ENCODE results near the gene TSPAN32.
A peak's percentile ranks its signal among the peaks of the same experiment; 100 is the strongest.

TSPAN32 gene

DNA sequence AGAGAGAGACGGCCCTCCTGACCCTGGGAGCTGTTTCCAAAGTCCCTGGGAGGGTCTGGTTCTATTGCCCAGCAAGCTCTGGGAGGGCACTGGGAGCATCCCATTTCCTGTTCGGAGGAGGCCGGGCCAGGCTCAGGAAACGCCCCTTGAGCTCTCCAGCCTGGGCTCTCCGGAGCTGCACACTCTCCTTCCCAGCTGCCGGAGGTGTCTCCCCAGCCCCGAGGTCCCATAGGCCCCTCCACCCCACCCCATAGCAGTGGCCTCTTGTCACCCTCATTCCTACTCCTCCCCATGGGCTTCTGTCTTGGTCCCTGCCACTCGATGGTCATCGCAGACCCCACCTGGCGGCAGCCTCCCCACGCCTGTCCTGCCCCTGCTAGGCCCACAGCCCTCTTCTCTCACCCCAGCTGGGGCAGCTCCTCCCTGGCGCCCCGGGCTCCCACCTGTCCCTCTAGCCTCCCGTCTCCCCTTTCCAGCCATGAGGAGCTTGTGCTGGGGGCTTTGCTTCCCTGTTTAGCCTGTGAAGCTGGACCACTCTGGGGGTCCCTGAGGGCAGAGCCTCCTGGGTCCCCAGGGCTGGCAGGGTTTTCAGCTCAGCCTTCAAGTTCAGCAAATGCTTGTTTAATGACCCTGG, 2.8 kb downstream of the TSPAN32 start:
- peak; percentile 43 for DNase-seq

DNA sequence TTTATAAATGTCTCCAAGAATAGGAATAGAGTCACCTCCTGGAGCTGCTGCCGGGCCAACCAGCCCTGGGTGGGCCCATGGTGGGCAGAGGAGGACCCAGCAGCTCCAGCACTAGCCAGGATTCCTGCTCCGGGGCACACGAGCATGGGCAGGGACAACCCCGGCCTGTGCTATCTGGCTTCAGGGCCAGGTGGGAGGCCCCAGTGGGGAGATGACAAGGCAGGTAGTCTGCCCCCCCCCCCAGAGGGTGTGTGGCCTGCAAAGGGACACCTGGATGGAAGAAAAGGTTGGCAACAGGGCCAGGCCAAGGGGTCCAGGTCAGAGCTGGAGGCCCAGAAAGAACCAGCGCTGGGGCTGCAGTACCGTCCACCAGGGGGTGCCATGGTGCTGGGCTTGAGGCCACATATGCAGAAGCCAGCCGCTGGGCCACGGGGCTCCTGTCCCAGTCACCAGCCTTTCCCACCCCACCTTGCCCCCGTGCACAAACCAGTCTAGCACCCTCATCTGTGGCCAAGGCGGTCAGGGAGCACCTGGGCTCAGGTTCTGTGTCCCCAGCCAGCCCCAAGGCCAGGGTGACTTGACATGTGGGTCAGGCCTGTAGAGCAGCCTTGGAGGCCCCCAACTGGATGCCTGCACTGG, 3.4 kb downstream of the TSPAN32 start:
- DNase-seq = peak; percentile 86

DNA sequence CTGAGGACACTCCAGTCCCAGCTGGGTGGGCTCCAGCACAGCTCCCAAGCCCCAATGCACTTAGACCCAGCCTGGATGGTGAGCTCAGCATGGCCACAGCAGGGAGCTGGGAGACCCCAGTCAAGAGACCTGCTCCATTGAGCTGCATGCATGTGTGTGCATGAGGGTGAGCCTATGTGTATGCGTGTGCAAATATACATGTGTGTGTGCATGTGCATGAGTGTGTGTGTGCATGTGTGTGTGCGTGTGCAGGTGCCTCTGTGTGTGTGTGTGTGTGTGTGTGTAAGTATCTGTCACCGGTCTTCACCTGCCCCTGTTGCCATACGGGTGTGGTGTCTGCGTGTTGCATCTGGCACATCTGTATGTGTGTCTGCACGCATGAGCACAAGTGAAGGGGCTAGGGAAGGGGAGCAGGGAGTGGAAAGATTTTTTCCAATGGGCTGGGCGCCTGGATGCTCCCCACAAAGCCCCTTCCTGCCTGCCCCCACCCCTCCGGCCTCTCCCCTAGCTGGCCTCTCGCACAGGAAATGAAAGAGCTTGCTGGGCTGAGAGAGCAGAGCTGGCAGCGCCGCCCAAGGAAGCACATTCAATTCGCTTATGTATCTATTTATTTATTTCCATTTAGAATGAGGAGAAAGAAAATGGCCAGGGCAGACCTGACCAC, 4.1 kb downstream of the TSPAN32 start:
- peak; percentile 95 for DNase-seq

DNA sequence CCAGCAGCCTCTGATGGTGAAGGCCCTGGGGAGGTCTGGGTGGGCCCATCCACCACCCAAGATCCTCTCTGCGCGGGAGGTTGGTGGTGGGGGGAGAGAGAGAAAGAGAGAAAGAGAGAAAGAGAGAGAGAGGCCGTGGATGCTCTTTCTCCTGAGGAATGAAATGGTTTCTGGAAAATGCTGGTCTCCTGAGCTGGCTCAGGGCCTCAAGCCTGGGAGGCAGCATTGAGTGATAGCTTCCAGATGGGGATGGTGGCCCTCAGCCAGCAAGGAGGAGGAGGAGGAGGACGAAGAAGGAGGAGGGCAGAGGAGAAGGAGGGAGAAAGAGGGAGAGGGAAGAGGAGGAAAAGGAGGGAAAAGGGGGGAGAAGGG, 4.6 kb downstream of the TSPAN32 start:
- peak; percentile 95 for DNase-seq

DNA sequence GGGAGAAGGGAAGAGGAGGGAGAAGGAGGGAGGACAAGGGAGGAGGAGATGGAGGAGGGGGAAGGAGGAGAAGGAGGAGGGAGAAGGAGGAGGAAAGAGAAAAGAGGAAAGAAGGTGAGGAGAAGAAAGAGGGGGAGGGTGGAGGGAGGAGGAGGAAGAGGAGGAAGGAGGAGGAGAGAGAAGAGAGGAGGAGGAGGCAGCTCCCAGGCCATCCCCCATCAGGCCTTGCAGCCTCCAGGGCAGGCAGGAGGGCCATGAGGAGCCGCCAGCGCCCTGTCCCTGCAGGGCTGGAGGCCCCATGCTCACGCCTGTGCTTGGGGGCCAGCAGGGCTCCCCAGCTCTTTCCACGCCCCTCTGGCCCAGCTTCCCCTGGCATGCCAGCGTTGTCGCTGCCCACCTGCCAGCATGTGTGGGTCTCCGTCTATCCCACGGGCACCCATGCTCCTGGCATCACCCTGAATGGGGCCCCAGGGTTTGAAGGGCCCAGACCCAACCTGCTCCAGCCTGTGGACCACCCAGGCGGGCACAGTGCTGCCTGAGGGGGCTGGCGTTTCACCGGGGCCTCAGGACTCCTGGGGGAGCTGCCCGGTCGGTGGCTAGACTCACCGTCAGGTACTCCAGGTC, 5.2 kb downstream of the TSPAN32 start:
- no peak for DNase-seq

DNA sequence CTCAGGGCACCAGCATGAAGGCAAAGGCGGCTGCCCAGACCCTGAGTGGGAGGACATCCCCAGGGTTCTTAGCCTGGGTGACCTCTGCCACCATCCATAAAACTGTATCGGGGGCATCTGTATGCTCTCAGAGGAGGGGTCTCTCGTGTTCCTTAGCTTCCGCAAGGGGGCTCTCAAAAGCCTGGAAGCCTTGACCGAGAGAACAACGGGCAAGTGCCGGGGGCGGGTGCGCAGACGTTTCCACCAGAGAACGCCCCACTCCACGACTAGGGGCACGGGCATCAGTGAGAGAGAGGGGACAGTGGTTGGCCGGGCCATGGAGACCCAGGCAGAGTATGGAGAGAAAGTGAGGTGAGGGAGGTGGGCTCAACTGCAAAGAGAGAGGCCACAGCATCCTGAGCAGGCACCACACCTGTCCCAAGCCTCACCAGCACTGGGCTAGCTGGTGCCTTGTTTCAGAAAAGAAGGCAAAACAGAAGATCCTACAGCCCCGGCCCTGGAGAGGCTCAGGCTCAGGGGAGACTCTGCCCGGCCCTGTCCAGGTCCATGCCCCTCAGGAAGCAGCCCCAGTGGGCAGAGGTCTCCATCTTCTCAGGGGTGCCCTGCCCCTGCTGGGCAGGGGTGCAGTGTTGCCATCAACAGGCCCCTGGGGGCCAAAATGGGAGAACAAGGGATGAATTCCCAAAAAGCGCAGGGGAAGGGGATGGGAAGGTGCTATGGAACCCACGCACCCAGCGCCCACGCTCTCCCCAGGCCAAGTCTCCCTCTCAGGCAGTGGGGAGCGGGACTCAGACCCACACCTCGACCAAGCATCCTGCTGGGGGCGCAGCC, 5.9 kb downstream of the TSPAN32 start:
- peak; percentile 36 for DNase-seq

DNA sequence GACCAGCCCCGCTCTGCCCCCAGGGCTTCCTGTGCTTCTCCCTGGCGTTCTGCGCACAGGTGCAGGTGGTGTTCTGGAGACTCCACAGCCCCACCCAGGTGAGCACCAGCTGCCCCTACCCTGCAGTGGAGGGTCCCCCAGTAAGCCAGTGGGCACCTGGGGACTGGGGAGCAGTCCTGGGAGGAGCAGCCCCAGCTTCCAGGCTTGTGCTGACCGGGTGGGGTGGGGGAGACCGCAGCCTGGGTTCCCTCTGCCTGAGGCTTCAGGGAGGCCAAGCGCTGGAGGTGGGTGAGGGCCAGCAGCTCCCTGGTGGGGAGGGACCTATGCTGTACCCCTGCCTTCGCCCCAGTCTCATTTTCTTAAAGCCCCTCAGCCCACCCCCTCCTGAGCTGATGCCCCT, 6.9 kb downstream of the TSPAN32 start:
- peak; percentile 10 for DNase-seq

DNA sequence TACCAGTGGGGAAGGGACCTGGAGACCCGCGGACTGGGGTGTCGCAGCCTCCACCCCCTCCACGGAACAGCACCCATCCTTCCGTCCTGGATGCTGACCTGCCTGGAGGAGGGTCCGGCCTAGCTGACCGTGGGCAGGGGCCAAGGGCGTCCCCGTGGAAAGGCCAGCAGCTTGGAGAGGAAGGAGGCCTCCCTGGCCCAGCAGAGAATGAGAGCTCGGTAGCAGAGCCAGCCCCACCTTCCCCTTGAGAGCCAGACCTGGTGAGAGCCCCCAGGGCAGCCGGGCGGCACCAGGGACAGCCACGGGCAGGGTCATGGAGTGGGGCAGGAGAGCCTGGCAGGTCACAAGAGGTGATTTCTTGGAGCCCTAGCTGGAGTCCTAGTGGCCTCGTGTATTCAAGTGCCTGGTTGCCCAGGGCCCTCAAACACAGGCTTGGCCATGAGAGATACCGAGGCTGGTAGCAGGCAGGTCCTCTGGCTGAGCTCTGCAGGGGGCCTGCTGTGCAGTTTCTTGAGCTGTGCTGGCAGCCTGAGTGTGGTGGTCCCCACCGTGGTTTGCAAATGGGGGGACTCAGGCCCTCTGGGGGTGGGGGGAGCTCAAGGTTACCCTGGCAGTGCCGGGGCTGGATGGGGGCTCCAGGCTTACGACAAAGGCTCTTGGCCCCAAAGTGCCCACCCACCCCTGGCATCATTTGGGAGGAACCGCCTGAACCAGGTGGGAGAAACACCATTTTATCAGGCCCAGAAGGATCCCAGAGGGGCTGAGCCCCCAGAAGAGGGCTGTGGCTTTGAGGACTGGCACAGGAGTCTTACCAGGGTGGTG, 7.6 kb downstream of the TSPAN32 start:
- DNase-seq = peak; percentile 34

DNA sequence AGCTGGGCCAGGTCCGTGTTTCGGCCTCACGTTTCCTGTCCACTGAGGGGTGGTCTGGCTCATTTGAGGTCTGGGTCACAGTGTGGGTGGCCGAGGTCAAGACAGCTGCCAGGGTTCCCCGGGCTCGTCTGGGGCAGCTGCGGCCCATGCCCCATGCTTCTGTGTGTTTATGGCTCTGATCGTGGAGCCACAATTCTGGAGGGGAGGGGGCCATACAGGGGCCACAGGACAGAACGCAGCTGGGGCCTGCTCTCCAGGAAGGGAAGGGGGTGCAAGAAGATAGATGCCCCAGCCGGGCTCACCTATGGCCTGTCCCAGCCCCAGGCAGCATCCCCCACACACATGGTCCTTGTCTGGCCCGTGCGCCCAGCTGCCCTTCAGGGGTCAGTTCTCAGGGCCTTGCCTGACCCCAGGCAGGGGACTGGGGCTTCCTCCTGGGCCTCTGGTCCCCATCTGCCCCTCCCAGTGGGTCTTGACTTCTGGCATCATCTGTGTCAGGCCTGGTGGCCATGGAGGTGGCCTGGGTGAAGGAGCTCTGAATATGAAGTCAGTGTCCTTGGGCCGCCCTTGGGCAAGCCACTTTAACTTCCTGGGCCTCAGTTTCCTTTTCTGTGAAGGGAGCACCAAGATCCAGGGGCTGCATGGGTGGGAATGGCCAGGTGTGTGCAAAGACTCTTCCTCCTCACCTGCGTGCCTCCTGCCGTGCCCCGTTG, 8.4 kb downstream of the TSPAN32 start:
- peak; percentile 29 for DNase-seq

DNA sequence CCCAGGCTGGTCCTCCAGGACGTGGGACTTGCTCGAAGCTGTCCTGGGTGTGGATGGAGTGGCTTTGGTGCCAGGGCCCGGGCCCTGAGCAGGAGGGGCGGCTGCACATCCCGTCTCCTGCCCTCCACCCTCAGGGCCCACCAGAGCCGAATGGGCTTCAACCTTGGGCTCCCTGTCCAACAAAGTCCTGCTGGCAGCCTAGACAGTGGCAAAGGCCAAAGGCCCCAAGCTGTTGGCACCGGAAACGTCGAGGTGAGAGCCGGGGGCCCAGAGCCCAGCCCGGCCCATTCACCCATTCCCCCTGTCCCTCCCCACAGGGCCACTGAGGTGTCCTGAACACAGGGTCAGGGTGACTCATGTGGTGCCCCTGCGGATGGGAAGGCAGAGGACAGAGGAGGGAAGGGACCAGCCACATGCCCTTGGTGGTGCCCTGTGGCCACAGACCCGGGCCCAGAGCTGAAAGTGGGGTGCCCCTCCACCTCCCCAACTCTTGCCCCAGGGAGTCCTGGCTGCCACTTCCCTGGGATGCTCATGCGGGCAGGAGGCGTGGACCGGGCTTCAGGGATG, 9.1 kb downstream of the TSPAN32 start:
- DNase-seq = peak; percentile 26

DNA sequence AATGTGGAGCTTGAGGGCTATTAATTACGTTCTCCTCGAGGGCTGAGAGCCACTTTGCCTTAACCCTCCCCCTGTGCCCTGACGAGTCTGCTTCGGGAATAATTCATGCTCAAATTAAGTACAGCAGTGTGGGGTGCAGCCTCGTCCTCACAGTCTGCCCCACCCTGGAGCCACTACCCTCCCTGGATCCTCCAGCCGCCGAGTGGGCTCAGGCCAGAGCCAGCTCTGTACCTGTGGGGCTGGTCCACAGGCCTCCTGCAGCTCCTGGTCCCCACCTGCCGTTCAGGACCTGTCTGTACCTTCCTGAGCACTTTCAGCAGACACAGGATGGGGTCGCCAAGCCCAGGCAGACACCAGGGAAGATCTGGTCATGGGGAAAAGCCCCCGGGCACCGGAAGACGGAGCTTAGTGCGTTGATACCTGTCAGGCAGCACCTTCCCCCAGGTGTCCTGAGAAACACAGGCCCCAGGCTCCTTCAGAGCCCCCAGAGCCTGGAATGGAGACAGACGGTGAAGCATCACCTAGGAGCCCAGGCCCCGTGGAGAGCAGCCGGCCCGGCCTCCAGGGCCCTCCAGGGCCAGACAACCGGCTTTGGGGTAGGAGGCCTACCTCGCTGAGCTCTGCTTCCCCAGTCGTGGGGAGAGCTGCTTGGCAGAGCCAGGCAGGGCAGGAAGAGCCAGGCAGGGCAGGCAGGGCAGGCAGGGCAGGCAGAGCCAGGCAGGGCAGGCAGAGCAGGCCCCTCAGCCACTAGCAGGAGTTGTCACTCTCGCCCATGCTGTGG, 9.7 kb downstream of the TSPAN32 start:
- peak; percentile 28 for DNase-seq

DNA sequence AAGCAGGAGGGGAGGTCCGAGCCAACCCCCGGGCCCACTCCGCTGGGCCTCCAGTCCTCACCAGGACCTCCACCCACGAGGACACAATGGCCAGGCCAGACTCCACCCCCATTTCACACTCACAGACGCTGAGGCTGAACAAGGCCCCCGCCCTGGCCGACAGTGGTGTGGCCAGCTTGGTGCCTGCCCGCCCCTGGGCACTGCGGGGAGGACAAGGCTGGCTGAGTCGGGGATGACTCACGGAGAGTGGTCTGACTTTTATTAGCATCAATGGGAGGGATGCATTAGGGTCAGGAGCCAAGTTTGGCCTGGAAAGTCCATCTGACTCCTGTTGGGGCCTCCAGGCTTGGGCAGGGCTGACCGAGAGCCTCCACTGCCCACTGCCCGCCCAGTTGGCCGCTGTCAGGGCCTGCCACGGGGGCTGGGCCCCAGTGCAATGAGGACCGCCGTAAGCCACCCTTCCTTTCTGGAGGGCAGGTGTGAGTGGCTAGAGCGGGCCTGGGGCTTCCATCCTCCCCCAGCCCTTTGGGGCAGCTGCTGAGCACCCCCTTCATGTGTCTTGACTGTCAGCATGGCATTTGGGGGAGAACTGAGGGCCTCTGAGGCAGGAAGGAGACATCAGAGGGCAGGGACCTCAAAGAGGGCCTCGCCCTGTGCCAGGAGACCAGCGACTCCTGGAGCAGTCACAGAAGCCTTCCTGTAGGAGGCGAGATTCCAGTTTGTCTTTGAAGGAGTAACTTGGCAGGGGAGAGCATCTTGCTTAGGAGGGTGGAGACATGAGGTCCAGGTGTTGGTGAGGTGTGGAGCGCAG, 10.6 kb downstream of the TSPAN32 start:
- DNase-seq = peak; percentile 82

DNA sequence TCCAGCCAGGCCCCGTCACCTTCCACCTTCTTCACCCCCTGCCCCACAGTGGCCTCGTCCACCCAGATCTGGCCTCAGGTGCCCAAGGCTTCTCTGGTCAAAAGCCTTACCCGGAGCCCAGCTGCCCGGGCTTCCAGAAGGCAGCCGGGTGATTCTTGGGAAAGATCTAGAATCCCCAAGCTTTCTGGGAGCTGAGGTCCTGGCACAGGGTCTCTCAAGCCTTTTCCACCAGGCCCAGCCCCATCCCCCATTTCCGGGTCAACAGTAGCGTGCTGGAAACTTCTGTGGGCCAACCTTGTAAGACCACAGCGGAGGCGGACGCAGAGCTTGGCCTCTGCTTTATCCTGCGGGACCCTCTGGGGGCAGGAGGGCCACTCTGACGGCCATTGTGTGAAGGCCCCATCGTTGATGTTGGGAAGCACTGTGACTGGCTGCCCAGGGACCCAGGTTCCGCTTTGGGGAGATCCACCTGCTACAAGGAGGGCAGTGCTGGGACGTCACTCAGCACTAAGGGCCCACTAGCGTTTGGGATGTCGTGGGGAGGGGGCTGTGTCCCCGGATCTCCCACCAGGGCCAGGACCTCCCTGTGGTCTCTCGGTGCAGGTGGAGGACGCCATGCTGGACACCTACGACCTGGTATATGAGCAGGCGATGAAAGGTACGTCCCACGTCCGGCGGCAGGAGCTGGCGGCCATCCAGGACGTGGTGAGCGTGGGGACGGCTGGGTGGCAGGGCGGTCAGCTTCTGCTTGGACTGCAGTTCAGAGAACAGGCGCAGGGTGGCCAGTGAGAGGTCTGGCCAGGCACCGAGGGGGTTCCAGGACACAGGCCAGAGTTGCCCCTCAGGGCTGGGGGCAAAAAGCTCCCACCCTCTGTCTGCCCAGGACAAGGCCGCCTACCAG, 11.5 kb downstream of the TSPAN32 start:
- peak; percentile 32 for DNase-seq

DNA sequence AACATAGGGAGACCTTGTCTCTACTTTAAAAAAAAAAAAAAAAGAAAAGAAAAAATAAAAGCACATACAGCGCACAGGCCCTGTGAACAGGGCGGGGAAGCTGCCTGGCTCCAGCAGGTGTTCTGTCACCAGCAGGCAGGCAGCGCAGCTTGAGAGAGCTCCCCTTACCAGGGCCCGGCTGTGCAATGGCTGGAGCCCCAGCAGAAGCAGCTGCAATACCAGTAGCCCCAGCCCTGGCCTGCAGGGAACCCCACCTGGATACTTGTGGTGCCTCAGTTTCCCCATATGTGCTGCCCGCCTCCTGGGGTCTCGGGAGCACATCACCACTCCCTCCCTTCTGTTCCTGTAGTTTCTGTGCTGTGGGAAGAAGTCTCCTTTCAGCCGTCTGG, 12.3 kb downstream of the TSPAN32 start:
- peak; percentile 41 for DNase-seq

DNA sequence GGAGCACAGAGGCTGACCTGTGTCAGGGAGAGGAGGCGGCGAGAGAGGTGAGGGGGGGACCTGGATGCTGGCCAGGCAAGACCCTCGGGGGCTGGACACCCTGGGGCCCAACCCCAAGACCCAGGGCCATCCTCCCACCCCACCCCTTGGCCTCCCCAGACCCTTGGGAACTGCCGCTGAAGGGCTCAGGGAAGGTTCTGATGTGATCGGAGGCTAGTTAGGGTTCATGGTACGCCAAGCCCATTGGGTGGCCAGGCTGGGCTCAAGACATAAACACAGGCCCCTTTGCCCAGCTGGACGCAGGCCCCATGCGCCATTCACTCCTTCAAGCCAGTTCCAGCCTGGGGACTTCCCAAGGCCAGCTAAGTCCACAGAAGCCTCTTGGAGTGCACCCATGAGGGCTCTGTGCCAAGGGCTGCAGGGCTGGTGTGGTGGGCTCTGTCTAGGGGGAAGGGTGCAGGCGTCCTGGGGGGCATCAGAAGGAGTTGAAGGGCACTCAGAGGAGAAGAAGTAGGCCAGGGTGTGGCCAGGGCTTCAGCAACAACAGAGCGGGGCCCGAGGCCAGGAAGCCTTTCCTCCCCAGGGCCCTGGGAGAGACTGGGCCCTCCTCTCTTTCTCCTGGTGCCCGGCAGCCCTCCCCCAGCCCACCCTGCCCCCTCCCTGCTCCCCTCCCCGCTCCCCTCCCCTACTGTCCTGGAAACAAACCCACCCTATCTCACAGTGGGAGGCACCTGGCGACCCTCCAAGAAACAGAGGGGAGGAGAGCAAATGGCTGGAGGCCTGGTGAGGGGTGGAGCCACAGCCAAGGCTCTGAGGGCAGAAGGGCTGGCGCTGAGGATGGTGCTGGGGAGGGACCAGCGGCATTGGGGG, 12.9 kb downstream of the TSPAN32 start:
- peak; percentile 94 for DNase-seq

DNA sequence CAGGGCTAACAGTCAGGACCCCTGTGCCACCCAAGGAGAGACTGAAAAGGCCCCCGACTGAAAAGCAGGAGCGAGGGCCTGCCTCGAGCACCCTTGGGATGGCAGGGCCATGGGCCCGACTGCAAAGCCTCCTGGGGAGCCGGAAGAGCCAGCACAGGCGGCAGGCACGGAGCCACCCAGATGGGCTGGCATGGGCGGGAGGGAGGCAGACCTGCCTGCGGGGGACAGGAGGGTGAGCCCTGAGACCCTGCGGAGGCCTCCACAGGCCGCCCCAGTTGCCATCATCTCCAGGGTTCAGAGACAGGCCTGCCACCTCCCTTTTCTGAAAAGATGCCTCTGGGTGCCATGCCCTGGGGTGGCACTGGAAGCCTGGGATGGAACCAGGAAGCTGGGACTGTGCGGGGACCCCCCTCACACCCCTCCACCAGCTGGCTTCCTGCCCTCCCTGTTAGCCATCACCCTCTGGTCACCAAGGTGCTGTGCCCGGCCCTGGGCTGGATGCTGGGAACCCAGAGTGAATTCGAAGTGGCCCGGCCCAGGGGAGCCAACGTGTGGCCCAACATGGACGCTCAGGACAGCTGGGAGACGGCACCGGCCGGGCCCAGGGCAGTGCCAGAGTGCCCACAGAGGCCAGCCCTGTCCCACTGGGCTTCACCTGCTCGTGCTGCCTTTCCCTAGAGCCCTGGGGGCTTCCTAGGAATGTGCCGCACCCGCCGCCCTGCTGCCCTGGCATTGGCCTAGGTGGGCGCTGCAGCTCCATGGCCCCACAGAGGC, 13.8 kb downstream of the TSPAN32 start:
- DNase-seq = no peak

Measured in left hindlimb (tissue), 1 donor.